ENCODE results near the gene C19orf85.
A peak's percentile ranks its signal among the peaks of the same experiment; 100 is the strongest.

Gene C19orf85

GRCh38 chr19:55483706-55484592 is 19.4 kb upstream of the C19orf85 start:
- no peak overlapping the region for H3K9ac ChIP-seq
- H3K36me3 ChIP-seq (ENCODE audit: control insufficient read depth, insufficient read depth, low read length): no peaks in the 10 kb centered on the region
- peaks cover 4% of the 10 kb centered on the region for H3K79me2 ChIP-seq
- no peak overlapping the region for H3K27ac ChIP-seq
- H3K27me3 ChIP-seq (ENCODE audit: control insufficient read depth, insufficient read depth, low read length): no peaks in the 10 kb centered on the region
- TF ChIP-seq CTCF (IDR thresholded peaks at IDR 0.05): no peak
- peak overlapping the region; percentile 88 for H3K4me2 ChIP-seq (ENCODE audit: low read length)
- peak overlapping the region; percentile 64 for H3K4me3 ChIP-seq (ENCODE audit: low read depth, low read length)
- H2AFZ ChIP-seq: no peak overlapping the region
- H3K9me3 ChIP-seq (ENCODE audit: control insufficient read depth, low read length): no peaks in the 10 kb centered on the region
- H3K4me1 ChIP-seq: peaks cover 13% of the 10 kb centered on the region

GRCh38 chr19:55482967-55483705 is 18.6 kb upstream of the C19orf85 start:
- H3K9me3 ChIP-seq (ENCODE audit: control insufficient read depth, low read length): no peaks in the 10 kb centered on the region
- peaks cover 5% of the 10 kb centered on the region for H3K79me2 ChIP-seq
- peaks cover 13% of the 10 kb centered on the region for H3K4me1 ChIP-seq
- TF ChIP-seq CTCF (IDR thresholded peaks at IDR 0.05): no peak
- H3K27ac ChIP-seq: no peak overlapping the region
- no peak overlapping the region for H3K4me2 ChIP-seq (ENCODE audit: low read length)
- no peaks in the 10 kb centered on the region for H3K36me3 ChIP-seq (ENCODE audit: control insufficient read depth, insufficient read depth, low read length)
- H3K27me3 ChIP-seq (ENCODE audit: control insufficient read depth, insufficient read depth, low read length): no peaks in the 10 kb centered on the region
- no peak overlapping the region for H3K4me3 ChIP-seq (ENCODE audit: low read depth, low read length)
- H2AFZ ChIP-seq: no peak overlapping the region
- H3K9ac ChIP-seq: no peak overlapping the region

- TF ChIP-seq CTCF (IDR thresholded peaks at IDR 0.05): no peak
- Histone ChIP-seq H3K9me3 (ENCODE audit: control insufficient read depth, low read length) (no peaks in the 10 kb centered on the region), H3K27me3 (ENCODE audit: control insufficient read depth, insufficient read depth, low read length) (no peaks in the 10 kb centered on the region), H2AFZ (no peak overlapping the region), H3K36me3 (ENCODE audit: control insufficient read depth, insufficient read depth, low read length) (no peaks in the 10 kb centered on the region), H3K4me2 (ENCODE audit: low read length) (no peak overlapping the region), H3K79me2 (peaks cover 13% of the 10 kb centered on the region), H3K4me3 (ENCODE audit: low read depth, low read length) (no peak overlapping the region), H3K4me1 (peaks cover 19% of the 10 kb centered on the region), H3K27ac (no peak overlapping the region), H3K9ac (no peak overlapping the region)
Measured at GRCh38 chr19:55482156-55482961, 17.8 kb upstream of the C19orf85 start.

- Histone ChIP-seq H3K9ac (no peak overlapping the region), H2AFZ (no peak overlapping the region), H3K4me1 (peaks cover 19% of the 10 kb centered on the region), H3K4me3 (ENCODE audit: low read depth, low read length) (no peak overlapping the region), H3K36me3 (ENCODE audit: control insufficient read depth, insufficient read depth, low read length) (no peaks in the 10 kb centered on the region), H3K4me2 (ENCODE audit: low read length) (no peak overlapping the region), H3K27ac (no peak overlapping the region), H3K9me3 (ENCODE audit: control insufficient read depth, low read length) (no peaks in the 10 kb centered on the region), H3K27me3 (ENCODE audit: control insufficient read depth, insufficient read depth, low read length) (no peaks in the 10 kb centered on the region), H3K79me2 (peaks cover 18% of the 10 kb centered on the region)
- no peak for TF ChIP-seq CTCF (IDR thresholded peaks at IDR 0.05)
Measured at GRCh38 chr19:55481794-55482155, 17.2 kb upstream of the C19orf85 start.
